ENCODE results near the gene ABCG1.

Gene ABCG1

DNA sequence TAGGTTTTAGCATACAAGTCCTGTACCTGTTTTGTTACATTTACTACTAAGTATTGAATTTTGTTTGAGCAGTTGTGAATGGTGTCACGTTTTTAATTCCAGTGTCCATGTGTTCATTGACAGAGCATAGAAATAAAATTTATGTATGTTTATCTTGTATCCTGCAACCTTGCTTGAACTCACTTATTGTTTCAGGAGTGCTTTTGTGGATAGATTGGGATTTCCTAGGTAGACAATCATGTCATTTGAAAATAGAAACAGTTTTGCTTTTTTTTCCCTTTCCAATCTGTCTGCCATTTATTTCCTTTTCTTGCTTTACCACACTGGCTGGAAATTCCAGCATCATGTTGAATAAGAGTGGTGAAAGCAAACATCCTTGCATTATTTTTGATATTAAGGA, 15.0 kb upstream of the ABCG1 start:
- H3K4me1 ChIP-seq (ENCODE audit: low read depth, poor library complexity, severe bottlenecking): peaks cover 10% of the 10 kb centered on the region
- TF ChIP-seq, protein P1, sequence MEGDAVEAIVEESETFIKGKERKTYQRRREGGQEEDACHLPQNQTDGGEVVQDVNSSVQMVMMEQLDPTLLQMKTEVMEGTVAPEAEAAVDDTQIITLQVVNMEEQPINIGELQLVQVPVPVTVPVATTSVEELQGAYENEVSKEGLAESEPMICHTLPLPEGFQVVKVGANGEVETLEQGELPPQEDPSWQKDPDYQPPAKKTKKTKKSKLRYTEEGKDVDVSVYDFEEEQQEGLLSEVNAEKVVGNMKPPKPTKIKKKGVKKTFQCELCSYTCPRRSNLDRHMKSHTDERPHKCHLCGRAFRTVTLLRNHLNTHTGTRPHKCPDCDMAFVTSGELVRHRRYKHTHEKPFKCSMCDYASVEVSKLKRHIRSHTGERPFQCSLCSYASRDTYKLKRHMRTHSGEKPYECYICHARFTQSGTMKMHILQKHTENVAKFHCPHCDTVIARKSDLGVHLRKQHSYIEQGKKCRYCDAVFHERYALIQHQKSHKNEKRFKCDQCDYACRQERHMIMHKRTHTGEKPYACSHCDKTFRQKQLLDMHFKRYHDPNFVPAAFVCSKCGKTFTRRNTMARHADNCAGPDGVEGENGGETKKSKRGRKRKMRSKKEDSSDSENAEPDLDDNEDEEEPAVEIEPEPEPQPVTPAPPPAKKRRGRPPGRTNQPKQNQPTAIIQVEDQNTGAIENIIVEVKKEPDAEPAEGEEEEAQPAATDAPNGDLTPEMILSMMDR (conservative IDR thresholded peaks at IDR 0.05; ENCODE audit: low read depth, low read length): no peak

DNA sequence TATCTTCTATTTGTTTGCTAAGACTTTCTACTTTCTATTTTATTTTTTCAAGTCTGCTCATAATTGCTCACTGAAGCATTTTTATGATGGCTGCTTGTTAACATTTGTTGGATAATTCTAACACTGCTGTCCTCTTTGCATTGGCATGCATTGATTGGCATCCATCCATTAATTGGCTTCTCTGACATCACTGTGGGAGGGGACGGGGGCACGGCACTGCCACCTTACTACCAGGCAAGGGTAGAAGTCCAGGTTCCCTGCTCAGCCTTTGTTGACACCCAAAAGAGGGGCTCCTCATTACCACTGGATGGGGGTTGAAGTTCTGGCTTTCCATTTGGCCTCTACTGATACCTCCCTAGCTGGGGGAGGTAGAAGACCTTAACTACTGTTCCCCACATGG, 11.5 kb upstream of the ABCG1 start:
- Histone ChIP-seq H3K9ac (no peak overlapping the region), H4K20me1 (ENCODE audit: insufficient read depth) (no peaks in the 10 kb centered on the region), H3K79me2 (ENCODE audit: insufficient read depth, low read depth) (no peaks in the 10 kb centered on the region), H3K4me3 (IDR thresholded peaks at IDR 0.05; ENCODE audit: insufficient read depth, low read depth, low read length) (no peak overlapping the region), H2AFZ (ENCODE audit: low read depth) (no peak overlapping the region), H3K4me2 (no peak overlapping the region), H3K4me1 (ENCODE audit: low read depth, poor library complexity, severe bottlenecking) (no peaks in the 10 kb centered on the region), H3K36me3 (ENCODE audit: insufficient read depth) (no peaks in the 10 kb centered on the region), H3K27me3 (ENCODE audit: insufficient read depth, low read depth) (no peaks in the 10 kb centered on the region), H3K27ac (no peak overlapping the region)
- TF ChIP-seq, protein P1 (conservative IDR thresholded peaks at IDR 0.05; ENCODE audit: low read depth, low read length): no peak

More for the DNA sequence above, 15.0 kb upstream of the ABCG1 start:
- Histone ChIP-seq H3K79me2 (ENCODE audit: insufficient read depth, low read depth) (no peaks in the 10 kb centered on the region), H3K27me3 (ENCODE audit: insufficient read depth, low read depth) (no peaks in the 10 kb centered on the region), H3K4me2 (no peak overlapping the region), H3K36me3 (ENCODE audit: insufficient read depth) (no peaks in the 10 kb centered on the region), H4K20me1 (ENCODE audit: insufficient read depth) (no peaks in the 10 kb centered on the region), H3K27ac (no peak overlapping the region), H2AFZ (ENCODE audit: low read depth) (no peak overlapping the region), H3K9ac (no peak overlapping the region), H3K4me3 (IDR thresholded peaks at IDR 0.05; ENCODE audit: insufficient read depth, low read depth, low read length) (no peak overlapping the region)

DNA sequence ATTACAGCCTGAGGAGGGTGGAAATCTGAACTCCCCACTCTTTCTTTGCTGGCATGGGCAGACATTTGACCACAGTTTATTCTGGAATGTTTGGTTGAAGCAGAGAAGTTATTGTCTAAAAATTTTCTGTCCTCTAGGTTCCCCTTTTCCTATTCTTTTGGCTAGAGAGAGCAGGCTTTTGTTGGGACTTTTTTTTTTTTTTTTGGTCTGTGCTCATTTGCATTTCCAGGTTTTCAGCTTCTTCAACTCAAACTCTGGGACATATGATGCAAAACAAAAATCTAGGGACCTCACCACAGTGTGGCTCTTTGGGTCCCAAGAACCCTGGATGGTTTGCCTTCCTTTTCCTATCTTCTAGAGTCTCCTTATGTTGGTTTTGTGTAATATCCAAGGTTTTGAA, 10.9 kb upstream of the ABCG1 start:
- no peak overlapping the region for H3K9ac ChIP-seq
- TF ChIP-seq, protein P1 (conservative IDR thresholded peaks at IDR 0.05; ENCODE audit: low read depth, low read length): no peak
- no peaks in the 10 kb centered on the region for H4K20me1 ChIP-seq (ENCODE audit: insufficient read depth)
- H3K4me1 ChIP-seq (ENCODE audit: low read depth, poor library complexity, severe bottlenecking): no peaks in the 10 kb centered on the region
- no peaks in the 10 kb centered on the region for H3K36me3 ChIP-seq (ENCODE audit: insufficient read depth)
- H3K79me2 ChIP-seq (ENCODE audit: insufficient read depth, low read depth): no peaks in the 10 kb centered on the region
- no peak overlapping the region for H3K27ac ChIP-seq
- H3K4me3 ChIP-seq (IDR thresholded peaks at IDR 0.05; ENCODE audit: insufficient read depth, low read depth, low read length): no peak overlapping the region
- no peak overlapping the region for H2AFZ ChIP-seq (ENCODE audit: low read depth)
- no peaks in the 10 kb centered on the region for H3K27me3 ChIP-seq (ENCODE audit: insufficient read depth, low read depth)
- no peak overlapping the region for H3K4me2 ChIP-seq

DNA sequence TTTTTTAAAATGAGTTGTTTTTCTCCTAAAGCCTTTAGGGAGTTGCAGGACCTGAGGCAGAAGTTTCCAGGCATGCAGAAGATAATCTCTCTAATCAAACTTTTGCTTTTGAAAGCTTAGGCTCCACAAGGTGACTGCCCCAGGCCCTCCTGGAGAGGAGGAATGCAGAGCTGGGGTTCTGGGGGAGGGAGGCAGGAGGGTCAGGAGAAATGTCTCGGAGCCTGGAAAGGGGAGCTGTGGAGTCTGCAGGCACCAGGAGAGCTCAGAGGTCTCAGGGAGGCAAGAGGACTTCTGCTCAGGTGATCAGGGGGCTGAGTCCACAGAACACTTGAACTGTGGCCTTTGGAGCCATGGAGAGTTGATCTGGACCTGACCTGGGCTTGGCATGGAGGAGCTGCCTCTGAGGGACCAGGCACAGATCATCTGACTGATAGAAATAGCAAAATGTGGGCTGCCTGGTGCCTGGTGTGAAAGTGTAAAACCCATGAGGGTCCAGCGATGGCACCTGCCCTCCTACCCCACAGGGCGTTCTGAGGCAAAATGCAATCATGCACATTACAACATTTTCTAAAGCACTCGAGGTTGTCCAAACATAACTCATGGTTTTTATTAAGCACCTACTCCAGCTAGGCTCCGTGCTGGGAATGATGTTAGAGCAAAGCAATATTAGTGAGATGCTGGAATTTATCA, 10.0 kb upstream of the ABCG1 start:
- TF ChIP-seq, protein P1 (conservative IDR thresholded peaks at IDR 0.05; ENCODE audit: low read depth, low read length): no peak
- Histone ChIP-seq H3K4me2 (no peak overlapping the region), H2AFZ (ENCODE audit: low read depth) (no peak overlapping the region), H3K79me2 (ENCODE audit: insufficient read depth, low read depth) (no peaks in the 10 kb centered on the region), H3K27ac (no peak overlapping the region), H3K36me3 (ENCODE audit: insufficient read depth) (no peaks in the 10 kb centered on the region), H3K27me3 (ENCODE audit: insufficient read depth, low read depth) (no peaks in the 10 kb centered on the region), H3K9ac (no peak overlapping the region), H3K4me3 (IDR thresholded peaks at IDR 0.05; ENCODE audit: insufficient read depth, low read depth, low read length) (no peak overlapping the region), H3K4me1 (ENCODE audit: low read depth, poor library complexity, severe bottlenecking) (no peaks in the 10 kb centered on the region), H4K20me1 (ENCODE audit: insufficient read depth) (no peaks in the 10 kb centered on the region)

Measured in KMS-11 (cell line).